ENCODE data around the gene SPTBN5. TPM values are rescaled to one million over a fixed set of nuclear protein-coding genes. Genes with fewer than 3 reads are reported as not detected.
A peak's percentile ranks its signal among the peaks of the same experiment; 100 is the strongest.

Gene SPTBN5
- total and polyA plus RNA-seq, 10 of the 15 experiments (the other 5 are each of a cell fraction or from before 2014, with no cell fraction given), result under 0.01 to 0.18 (median 0.04) TPM; not detected in 4

DNA sequence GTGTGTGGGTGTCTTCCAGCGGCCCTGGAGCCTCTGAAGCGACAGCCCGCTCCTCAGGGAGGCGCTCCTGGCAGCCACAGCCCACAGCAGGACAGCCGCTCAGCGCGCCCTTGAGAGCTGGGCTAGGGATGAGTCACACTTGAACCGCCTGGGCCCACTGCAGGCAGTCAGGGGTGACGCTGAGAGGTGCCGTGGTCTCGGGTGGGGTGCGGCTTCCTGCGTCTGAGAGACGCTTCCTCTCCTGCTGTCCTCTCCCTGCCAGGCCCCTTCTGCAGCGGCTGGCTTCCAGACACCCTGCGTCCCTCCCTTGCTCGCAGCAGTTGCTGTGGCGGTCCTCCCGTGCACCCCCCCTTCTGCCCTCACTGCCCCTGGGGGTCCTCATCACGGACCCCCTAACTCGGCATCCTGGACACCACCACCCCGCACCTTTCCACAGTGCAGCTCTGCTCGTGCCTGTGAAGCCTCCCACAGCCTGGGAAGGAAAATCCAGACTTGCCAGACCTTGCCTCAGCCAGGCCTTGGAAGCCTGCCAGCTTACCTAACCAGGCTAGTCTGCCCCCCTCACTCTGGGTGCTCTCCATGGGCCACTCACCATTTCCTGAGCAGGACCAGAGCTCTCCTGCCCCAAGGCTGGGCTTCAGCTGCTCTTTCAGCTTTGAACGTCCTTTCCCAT is 1.1 kb upstream of the SPTBN5 start (continued):
- TF ChIP-seq CTCF (IDR thresholded peaks at IDR 0.05 in 2 of 3, conservative IDR thresholded peaks at IDR 0.05 in 1 of 3; ENCODE audit: control insufficient read depth in 2 of 3, extremely low read depth in 1 of 3, insufficient read depth in 1 of 3, low read depth in 3 of 3, low read length in 3 of 3) (peak in 2 of 3 experiments; percentile 16 to 35; a peak in 3 of 6 replicates), IRF4 (IDR thresholded peaks at IDR 0.05; ENCODE audit: low read depth, low read length) (0 out of 2 replicates have a peak, but pooled peaks have one; percentile 28), RAD21 (IDR thresholded peaks at IDR 0.05; ENCODE audit: insufficient read depth, low read depth, low read length) (peak; percentile 21), HCFC1 (IDR thresholded peaks at IDR 0.05; ENCODE audit: low read length) (no peak), JUND (IDR thresholded peaks at IDR 0.05; ENCODE audit: low read depth, low read length) (peak; percentile 85), MAX (IDR thresholded peaks at IDR 0.05; ENCODE audit: low read depth, low read length) (0 out of 2 replicates have a peak, but pooled peaks have one; percentile 10), GATAD2B (conservative IDR thresholded peaks at IDR 0.05; ENCODE audit: low read depth) (peak; percentile 68), RUNX3 (IDR thresholded peaks at IDR 0.05; ENCODE audit: low read length) (peak; percentile 68), CREM (IDR thresholded peaks at IDR 0.05; ENCODE audit: low read depth) (peak; percentile 32; the same call in 1 of the 2 replicates), JUNB (IDR thresholded peaks at IDR 0.05) (peak; percentile 46; the same call in 1 of the 2 replicates), ZNF384 (IDR thresholded peaks at IDR 0.05; ENCODE audit: borderline replicate concordance, low read depth, low read length) (no peak), EGR1 (IDR thresholded peaks at IDR 0.05; ENCODE audit: borderline replicate concordance in 1 of 2, low read depth in 2 of 2, low read length in 2 of 2) (no peak), TCF3 (IDR thresholded peaks at IDR 0.05; ENCODE audit: borderline replicate concordance, insufficient read depth, low read depth, low read length) (0 out of 2 replicates have a peak, but pooled peaks have one; percentile 18), EP300 (IDR thresholded peaks at IDR 0.05; ENCODE audit: borderline replicate concordance in 1 of 2, control insufficient read depth in 1 of 2, low read depth in 2 of 2, low read length in 2 of 2) (no peak)
- TF ChIP-seq, protein P1, sequence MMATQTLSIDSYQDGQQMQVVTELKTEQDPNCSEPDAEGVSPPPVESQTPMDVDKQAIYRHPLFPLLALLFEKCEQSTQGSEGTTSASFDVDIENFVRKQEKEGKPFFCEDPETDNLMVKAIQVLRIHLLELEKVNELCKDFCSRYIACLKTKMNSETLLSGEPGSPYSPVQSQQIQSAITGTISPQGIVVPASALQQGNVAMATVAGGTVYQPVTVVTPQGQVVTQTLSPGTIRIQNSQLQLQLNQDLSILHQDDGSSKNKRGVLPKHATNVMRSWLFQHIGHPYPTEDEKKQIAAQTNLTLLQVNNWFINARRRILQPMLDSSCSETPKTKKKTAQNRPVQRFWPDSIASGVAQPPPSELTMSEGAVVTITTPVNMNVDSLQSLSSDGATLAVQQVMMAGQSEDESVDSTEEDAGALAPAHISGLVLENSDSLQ (IDR thresholded peaks at IDR 0.05), result 0 out of 2 replicates have a peak, but pooled peaks have one; percentile 13

Measured in GM12878 (cell line).